Memory B cell (primary cell): ENCODE results near the gene SOAT2.

Experiments used
- ATAC-seq: fragments of 150-1000 bp; cut with Tn5 transposase; 2 replicates; pipeline ENCODE4 v1.10.0; 2021; ENCODE audit warnings: low read depth, mild to moderate bottlenecking, moderate library complexity
- DNase-seq, 2 donors: peaks; one replicate each; pipeline ENCODE4 v3.0.0; 2022; ENCODE audit warnings: low spot score in 2 of 2
- H3K27ac Mint-ChIP-seq: one replicate; pipeline ENCODE4 v1.8.0; 2022; ENCODE audit warnings: mild to moderate bottlenecking, moderate library complexity, mixed read lengths
- H3K27me3 Mint-ChIP-seq: one replicate; pipeline ENCODE4 v1.8.0; 2022; ENCODE audit warnings: mixed read lengths
- H3K36me3 Mint-ChIP-seq: one replicate; pipeline ENCODE4 v1.8.0; 2022; ENCODE audit warnings: mild to moderate bottlenecking, mixed read lengths
- H3K4me1 Mint-ChIP-seq: one replicate; pipeline ENCODE4 v1.8.0; 2022; ENCODE audit warnings: mixed read lengths
- H3K4me3 Mint-ChIP-seq: one replicate; pipeline ENCODE4 v1.8.0; 2022; ENCODE audit warnings: mild to moderate bottlenecking, moderate library complexity, mixed read lengths
- H3K9me3 Mint-ChIP-seq: one replicate; pipeline ENCODE4 v1.8.0; 2022; ENCODE audit warnings: mixed read lengths

Gene SOAT2

GRCh38 chr12:53120685-53121525 is 17.6 kb downstream of the SOAT2 start:
- ATAC-seq (no peak), DNase-seq (no peak)
- H3K4me1 Mint-ChIP-seq: no peaks in the 10 kb centered on the region
- H3K4me3 Mint-ChIP-seq: no peak overlapping the region
- H3K36me3 Mint-ChIP-seq: no peaks in the 10 kb centered on the region
- H3K27me3 Mint-ChIP-seq: peaks cover 4% of the 10 kb centered on the region
- no peaks in the 10 kb centered on the region for H3K9me3 Mint-ChIP-seq
- no peak overlapping the region for H3K27ac Mint-ChIP-seq

GRCh38 chr12:53122961-53123468 is 19.7 kb downstream of the SOAT2 start:
- Mint-ChIP-seq H3K27me3 (peaks cover 9% of the 10 kb centered on the region), H3K36me3 (no peaks in the 10 kb centered on the region), H3K27ac (no peak overlapping the region), H3K4me1 (no peaks in the 10 kb centered on the region), H3K9me3 (no peaks in the 10 kb centered on the region), H3K4me3 (no peak overlapping the region)
- ATAC-seq: no peak
- DNase-seq: no peak

DNA sequence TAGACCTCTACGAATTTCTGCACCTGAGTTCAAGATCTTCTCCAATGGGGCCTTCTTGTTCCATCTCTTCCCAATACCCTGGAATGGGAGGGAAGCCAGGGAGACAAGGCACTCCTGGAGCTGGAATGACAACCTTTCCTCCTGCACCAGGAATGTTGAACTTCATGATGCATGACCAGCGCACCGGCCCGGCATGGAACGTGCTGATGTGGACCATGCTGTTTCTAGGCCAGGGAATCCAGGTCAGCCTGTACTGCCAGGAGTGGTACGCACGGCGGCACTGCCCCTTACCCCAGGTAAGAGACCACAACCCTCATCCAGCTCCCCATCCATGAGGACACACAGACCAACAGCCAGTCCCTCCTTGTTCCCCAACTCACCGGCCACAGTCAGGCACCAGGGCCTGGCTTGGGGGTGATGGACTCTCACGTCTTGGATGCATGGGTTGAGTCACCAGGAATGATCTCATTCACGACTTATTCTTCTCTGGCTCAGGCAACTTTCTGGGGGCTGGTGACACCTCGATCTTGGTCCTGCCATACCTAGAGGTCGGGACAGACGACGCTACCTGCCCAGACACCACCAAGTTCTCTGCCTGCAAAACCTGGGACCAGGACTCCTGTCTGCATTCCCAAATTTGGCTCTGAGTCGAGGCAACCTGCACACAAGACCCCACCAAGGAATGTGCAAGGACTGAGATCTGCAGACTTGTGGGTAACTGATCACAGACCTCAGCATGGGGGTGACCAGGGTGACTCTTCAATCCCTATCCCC is 20.5 kb downstream of the SOAT2 start:
- ATAC-seq (no peak), DNase-seq (no peak)
- Mint-ChIP-seq H3K27me3 (peaks cover 9% of the 10 kb centered on the region), H3K36me3 (no peaks in the 10 kb centered on the region), H3K27ac (no peak overlapping the region), H3K4me1 (no peaks in the 10 kb centered on the region), H3K4me3 (no peak overlapping the region), H3K9me3 (no peaks in the 10 kb centered on the region)

DNA sequence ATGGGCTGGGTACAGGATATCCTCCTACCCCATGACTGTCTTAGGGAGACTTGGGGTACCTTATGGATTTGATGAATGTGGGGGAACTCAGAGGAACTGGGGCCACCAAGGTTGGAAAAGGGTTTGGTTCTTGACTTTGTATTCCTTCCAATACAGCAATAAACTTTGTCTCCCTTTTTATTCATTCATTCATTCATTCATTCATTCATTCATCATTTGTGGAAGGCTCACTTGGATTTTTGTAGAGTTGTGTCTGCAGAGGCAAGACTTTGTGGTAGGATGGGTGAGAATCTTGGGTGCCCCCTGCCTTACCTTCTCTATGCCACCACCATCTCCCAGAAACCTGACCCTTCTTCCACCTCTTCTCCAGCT is 21.1 kb downstream of the SOAT2 start:
- Mint-ChIP-seq H3K27ac (no peak overlapping the region), H3K9me3 (no peaks in the 10 kb centered on the region), H3K27me3 (peaks cover 11% of the 10 kb centered on the region), H3K4me1 (peaks cover 3% of the 10 kb centered on the region), H3K4me3 (no peak overlapping the region), H3K36me3 (no peaks in the 10 kb centered on the region)
- DNase-seq (no peak), ATAC-seq (no peak)

- DNase-seq (no peak), ATAC-seq (no peak)
- H3K4me3 Mint-ChIP-seq: no peak overlapping the region
- peaks cover 17% of the 10 kb centered on the region for H3K27me3 Mint-ChIP-seq
- H3K27ac Mint-ChIP-seq: no peak overlapping the region
- H3K4me1 Mint-ChIP-seq: peaks cover 7% of the 10 kb centered on the region
- H3K9me3 Mint-ChIP-seq: no peaks in the 10 kb centered on the region
- no peaks in the 10 kb centered on the region for H3K36me3 Mint-ChIP-seq
Observed at GRCh38 chr12:53127169-53127568, 23.9 kb downstream of the SOAT2 start.

GRCh38 chr12:53128780-53129569 is 25.7 kb downstream of the SOAT2 start:
- ATAC-seq (no peak), DNase-seq (no peak)
- no peaks in the 10 kb centered on the region for H3K36me3 Mint-ChIP-seq
- peaks cover 7% of the 10 kb centered on the region for H3K4me1 Mint-ChIP-seq
- H3K4me3 Mint-ChIP-seq: no peak overlapping the region
- H3K9me3 Mint-ChIP-seq: no peaks in the 10 kb centered on the region
- peaks cover 15% of the 10 kb centered on the region for H3K27me3 Mint-ChIP-seq
- H3K27ac Mint-ChIP-seq: no peak overlapping the region

DNA sequence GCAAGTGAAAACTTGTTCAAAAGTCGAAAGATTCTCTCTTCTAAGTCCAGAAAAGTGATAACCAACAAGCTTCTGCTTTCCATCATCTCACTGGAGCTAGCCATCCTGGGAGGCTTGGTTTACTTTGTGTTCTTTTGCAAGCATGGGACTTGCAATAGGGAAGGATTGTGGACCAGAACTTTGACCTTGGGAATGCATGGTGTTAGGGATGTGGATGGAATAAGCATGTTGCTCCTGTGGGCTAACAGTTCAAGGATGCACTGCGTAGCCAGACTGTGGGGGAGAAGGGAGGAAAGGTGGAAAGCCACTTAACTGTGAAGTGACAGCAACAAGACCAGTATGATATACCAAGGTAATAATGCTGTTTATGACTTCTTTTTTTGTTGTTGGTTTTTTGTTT is 28.6 kb downstream of the SOAT2 start:
- ATAC-seq (no peak), DNase-seq (no peak)
- Mint-ChIP-seq H3K27me3 (peaks cover 14% of the 10 kb centered on the region), H3K36me3 (no peaks in the 10 kb centered on the region), H3K27ac (no peak overlapping the region), H3K4me1 (peaks cover 7% of the 10 kb centered on the region), H3K9me3 (no peaks in the 10 kb centered on the region), H3K4me3 (no peak overlapping the region)

GRCh38 chr12:53133722-53134121 is 30.4 kb downstream of the SOAT2 start:
- no peak overlapping the region for H3K27ac Mint-ChIP-seq
- H3K4me1 Mint-ChIP-seq: peaks cover 7% of the 10 kb centered on the region
- H3K27me3 Mint-ChIP-seq: peaks cover 13% of the 10 kb centered on the region
- ATAC-seq: no peak
- H3K4me3 Mint-ChIP-seq: no peak overlapping the region
- no peak for DNase-seq
- H3K9me3 Mint-ChIP-seq: no peaks in the 10 kb centered on the region
- peaks cover under 1% of the 10 kb centered on the region for H3K36me3 Mint-ChIP-seq

- H3K36me3 Mint-ChIP-seq: peaks cover 2% of the 10 kb centered on the region
- H3K9me3 Mint-ChIP-seq: no peaks in the 10 kb centered on the region
- no peaks in the 10 kb centered on the region for H3K4me1 Mint-ChIP-seq
- H3K27me3 Mint-ChIP-seq: peaks cover 2% of the 10 kb centered on the region
- no peak overlapping the region for H3K4me3 Mint-ChIP-seq
- DNase-seq (no peak), ATAC-seq (no peak)
- H3K27ac Mint-ChIP-seq: no peak overlapping the region
Observed at GRCh38 chr12:53143355-53143754, 40.1 kb downstream of the SOAT2 start.

- Mint-ChIP-seq H3K9me3 (no peaks in the 10 kb centered on the region), H3K4me3 (no peak overlapping the region)
- no peak for ATAC-seq
Observed at GRCh38 chr12:53145383-53146260, 42.3 kb downstream of the SOAT2 start.

DNA sequence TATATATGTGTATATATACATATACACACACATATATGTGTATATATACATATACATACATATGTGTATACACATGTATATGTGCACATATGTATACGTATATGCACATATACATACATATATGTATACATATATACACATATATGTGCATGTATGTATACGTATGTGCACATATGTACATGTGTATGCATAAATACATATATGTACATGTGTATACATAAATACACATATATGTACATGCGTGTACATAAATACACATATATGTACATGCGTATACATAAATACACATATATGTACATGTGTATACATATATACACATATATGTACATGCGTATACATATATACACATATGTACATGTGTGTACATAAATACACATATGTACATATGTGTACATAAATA is 43.9 kb downstream of the SOAT2 start:
- H3K27ac Mint-ChIP-seq: no peak overlapping the region
- H3K36me3 Mint-ChIP-seq: no peaks in the 10 kb centered on the region
- DNase-seq: no peak
- ATAC-seq: no peak
- H3K27me3 Mint-ChIP-seq: no peaks in the 10 kb centered on the region
- H3K9me3 Mint-ChIP-seq: no peaks in the 10 kb centered on the region
- no peaks in the 10 kb centered on the region for H3K4me1 Mint-ChIP-seq
- no peak overlapping the region for H3K4me3 Mint-ChIP-seq

More at GRCh38 chr12:53145383-53146260, 42.3 kb downstream of the SOAT2 start:
- Mint-ChIP-seq H3K27ac (no peak overlapping the region), H3K36me3 (no peaks in the 10 kb centered on the region), H3K4me1 (no peaks in the 10 kb centered on the region), H3K27me3 (no peaks in the 10 kb centered on the region)
- no peak for DNase-seq

DNA sequence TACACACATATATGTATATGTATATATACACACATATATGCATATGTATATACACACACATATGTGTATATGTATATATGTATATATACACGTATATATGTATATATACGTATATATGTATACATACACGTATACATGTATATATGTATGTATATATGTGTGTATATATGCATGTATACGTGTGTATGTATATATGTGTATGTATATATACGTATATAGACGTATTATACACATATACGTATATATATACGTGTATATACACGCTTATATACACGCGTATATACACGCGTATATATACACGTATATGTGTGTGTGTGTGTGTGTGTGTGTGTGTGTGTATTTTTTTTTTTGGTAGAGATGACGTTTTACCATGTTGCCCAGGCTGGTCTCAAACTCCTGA is 44.4 kb downstream of the SOAT2 start:
- no peaks in the 10 kb centered on the region for H3K4me1 Mint-ChIP-seq
- ATAC-seq: no peak
- H3K36me3 Mint-ChIP-seq: no peaks in the 10 kb centered on the region
- DNase-seq: no peak
- H3K27me3 Mint-ChIP-seq: no peaks in the 10 kb centered on the region
- no peak overlapping the region for H3K4me3 Mint-ChIP-seq
- no peak overlapping the region for H3K27ac Mint-ChIP-seq
- no peaks in the 10 kb centered on the region for H3K9me3 Mint-ChIP-seq

GRCh38 chr12:53151039-53151438 is 47.8 kb downstream of the SOAT2 start:
- ATAC-seq (no peak), DNase-seq (no peak)
- Mint-ChIP-seq H3K9me3 (no peaks in the 10 kb centered on the region), H3K4me1 (no peaks in the 10 kb centered on the region), H3K4me3 (no peak overlapping the region), H3K27ac (no peak overlapping the region), H3K36me3 (no peaks in the 10 kb centered on the region), H3K27me3 (no peaks in the 10 kb centered on the region)
